Small intestine (tissue), 7 donors: ENCODE data around the gene SCARF1. TPM values are rescaled to one million over a fixed set of nuclear protein-coding genes. Genes with fewer than 3 reads are reported as not detected.

Source experiments
- DNase-seq, 2 donors: peaks; one replicate each; pipeline versions ENCODE4 v3.0.0 to v3.0.0-alpha.2; 2013
- FAIRE-seq: peaks from 2 replicates; lab custom pipeline; 2012; peaks lifted over from hg19 to GRCh38; lab: Jason Lieb, UNC
- H3K27ac ChIP-seq, 3 donors: one replicate each; pipeline ENCODE4 v1.5.1; 2013; ENCODE audit warnings: low read length in 2 of 3, mild to moderate bottlenecking in 2 of 3, control low read depth in 1 of 3, inconsistent platforms in 1 of 3, low read depth in 1 of 3, moderate library complexity in 1 of 3
- H3K27me3 ChIP-seq, 3 donors: one replicate each; pipeline ENCODE4 v1.6.1; 2013; ENCODE audit warnings: low read length in 3 of 3, inconsistent platforms in 1 of 3; ENCODE audit not compliant: control insufficient read depth in 3 of 3, insufficient read depth in 3 of 3
- H3K36me3 ChIP-seq, 3 donors: one replicate each; pipeline ENCODE4 v1.6.1; 2013; ENCODE audit warnings: low read length in 3 of 3, inconsistent platforms in 1 of 3, low read depth in 1 of 3, mild to moderate bottlenecking in 1 of 3, moderate library complexity in 1 of 3; ENCODE audit not compliant: control insufficient read depth in 3 of 3, insufficient read depth in 2 of 3
- H3K4me1 ChIP-seq, 3 donors: one replicate each; pipeline ENCODE4 v1.6.1; 2013; ENCODE audit warnings: low read length in 2 of 3, inconsistent platforms in 1 of 3, low read depth in 1 of 3, mild to moderate bottlenecking in 1 of 3, moderate library complexity in 1 of 3; ENCODE audit not compliant: control insufficient read depth in 3 of 3, insufficient read depth in 2 of 3
- H3K4me3 ChIP-seq, 3 donors: one replicate each; pipeline ENCODE4 v1.5.1; 2013; ENCODE audit warnings: low read length in 3 of 3, control low read depth in 1 of 3, inconsistent platforms in 1 of 3, low read depth in 1 of 3, mild to moderate bottlenecking in 1 of 3, moderate library complexity in 1 of 3
- H3K9me3 ChIP-seq, 2 donors: one replicate each; pipeline ENCODE4 v1.6.1; 2013; ENCODE audit warnings: low read depth in 1 of 2, low read length in 1 of 2; ENCODE audit not compliant: control insufficient read depth in 2 of 2, insufficient read depth in 1 of 2
- WGBS, 3 donors: extraction: QIAGEN DNeasy Blood & Tissue Kit; methylation state at CpG; one replicate each; pipeline ENCODE4 v1.1.7; 2013; 5-methylcytosine and 5-hydroxymethylcytosine counted together
- polyA plus RNA-seq, 4 donors: library from polyadenylated mRNA; stranded (reverse) in 3 of 4; unstranded in 1 of 4; fragments of 200-250 nt in 3 of 4; fragments of 120-200 nt in 1 of 4; gene quantifications; one replicate each; pipeline versions ENCODE4 v1.2.1 to v1.2.3, GENCODE V29; 2013
- donor health status: healthy with polysubstance abuse.
- donor health status: control.
- donor health status: control.
- donor health status: Bipolar disorder and iron deficiency.
- donor health status: healthy.

The SCARF1 gene
- polyA plus RNA-seq, 4 donors = 4.2 to 10.0 (median 8.3) TPM

GRCh38 chr17:1644493-1645206, 882 bp downstream of the SCARF1 start:
- WGBS, 3 donors = 64 to 89% (median 74%) methylated on average over 15 of the region's 15 CpGs
- FAIRE-seq = no peak

GRCh38 chr17:1643999-1644492, 1.5 kb downstream of the SCARF1 start:
- 22 to 34% (median 27%) methylated on average over 9 to 13 of the region's 13 CpGs for WGBS, 3 donors
- FAIRE-seq = no peak
- H3K27ac ChIP-seq = peak overlapping the region in 2 of 3 donors; percentile 59 to 70
- peaks cover 0 to 17% (median 0%) of the 10 kb centered on the region in 3 donors for H3K4me1 ChIP-seq
- H3K36me3 ChIP-seq = peaks cover 0 to 40% (median 3%) of the 10 kb centered on the region in 3 donors
- no peak for DNase-seq
- H3K4me3 ChIP-seq = peak overlapping the region in 1 of 3 donors; percentile 53
- peaks cover 0 to 3% of the 10 kb centered on the region in 2 donors for H3K9me3 ChIP-seq
- no peaks in the 10 kb centered on the region for H3K27me3 ChIP-seq

More at GRCh38 chr17:1644493-1645206, 882 bp downstream of the SCARF1 start:
- H3K9me3 ChIP-seq = peaks cover 0 to 3% of the 10 kb centered on the region in 2 donors
- peaks cover 0 to 17% (median 0%) of the 10 kb centered on the region in 3 donors for H3K4me1 ChIP-seq
- peak in 1 of 2 donors; percentile 1 for DNase-seq
- H3K27me3 ChIP-seq = no peaks in the 10 kb centered on the region
- peak overlapping the region in 1 of 3 donors; percentile 70 for H3K27ac ChIP-seq
- H3K4me3 ChIP-seq = peak overlapping the region in 1 of 3 donors; percentile 23
- H3K36me3 ChIP-seq = peaks cover 0 to 36% (median 3%) of the 10 kb centered on the region in 3 donors

GRCh38 chr17:1643293-1643998, 2.1 kb downstream of the SCARF1 start:
- FAIRE-seq (no peak), DNase-seq (peak; percentile 88)
- Histone ChIP-seq H3K4me1 (peaks cover 0 to 15% (median 0%) of the 10 kb centered on the region in 3 donors), H3K27ac (peak overlapping the region in 2 of 3 donors; percentile 59 to 70), H3K27me3 (no peaks in the 10 kb centered on the region), H3K36me3 (peaks cover 0 to 40% (median 3%) of the 10 kb centered on the region in 3 donors), H3K9me3 (peaks cover 0 to 3% of the 10 kb centered on the region in 2 donors), H3K4me3 (peak overlapping the region in 1 of 3 donors; percentile 53)
- WGBS, 3 donors = 1% methylated on average over 24 to 85 of the region's 90 CpGs

- no peak for FAIRE-seq
- WGBS, 3 donors = 68 to 78% (median 76%) methylated on average over 12 of the region's 12 CpGs
- peaks cover 0 to 7% (median 0%) of the 10 kb centered on the region in 3 donors for H3K4me1 ChIP-seq
- no peak for DNase-seq
- peaks cover 0 to 37% (median 3%) of the 10 kb centered on the region in 3 donors for H3K36me3 ChIP-seq
- peaks cover 0 to 3% of the 10 kb centered on the region in 2 donors for H3K9me3 ChIP-seq
- no peaks in the 10 kb centered on the region for H3K27me3 ChIP-seq
- H3K27ac ChIP-seq = no peak overlapping the region
- no peak overlapping the region for H3K4me3 ChIP-seq
These were observed 4.5 kb downstream of the SCARF1 start for GRCh38 chr17:1641065-1641403.

- Histone ChIP-seq H3K4me3 (no peak overlapping the region), H3K36me3 (peaks cover 0 to 35% (median 3%) of the 10 kb centered on the region in 3 donors), H3K9me3 (peaks cover 0 to 3% of the 10 kb centered on the region in 2 donors), H3K27me3 (no peaks in the 10 kb centered on the region), H3K27ac (no peak overlapping the region), H3K4me1 (peaks cover 0 to 7% (median 0%) of the 10 kb centered on the region in 3 donors)
- no peak for FAIRE-seq
- WGBS, 3 donors = 43 to 75% (median 53%) methylated on average over 20 to 23 of the region's 23 CpGs
- DNase-seq = no peak
These were observed 5.0 kb downstream of the SCARF1 start for GRCh38 chr17:1640329-1641064.

- 47 to 75% (median 57%) methylated on average over 11 of the region's 11 CpGs for whole genome bisulfite sequencing, 3 donors
- peaks cover 0 to 34% (median 3%) of the 10 kb centered on the region in 3 donors for H3K36me3 ChIP-seq
- no peaks in the 10 kb centered on the region for H3K27me3 ChIP-seq
- FAIRE-seq (no peak), DNase-seq (no peak)
- peaks cover 0 to 3% of the 10 kb centered on the region in 2 donors for H3K9me3 ChIP-seq
- H3K27ac ChIP-seq = no peak overlapping the region
- no peak overlapping the region for H3K4me3 ChIP-seq
- H3K4me1 ChIP-seq = peaks cover 0 to 7% (median 0%) of the 10 kb centered on the region in 3 donors
These were observed 5.9 kb downstream of the SCARF1 start for GRCh38 chr17:1639549-1640180.

GRCh38 chr17:1638624-1639300, 6.8 kb downstream of the SCARF1 start:
- H3K36me3 ChIP-seq = peaks cover 0 to 34% (median 3%) of the 10 kb centered on the region in 3 donors
- no peak overlapping the region for H3K4me3 ChIP-seq
- no peak overlapping the region for H3K27ac ChIP-seq
- H3K9me3 ChIP-seq = peaks cover 0 to 3% of the 10 kb centered on the region in 2 donors
- WGBS, 3 donors = 77 to 88% (median 86%) methylated on average over 16 to 19 of the region's 19 CpGs
- peaks cover 0 to under 1% (median 0%) of the 10 kb centered on the region in 3 donors for H3K4me1 ChIP-seq
- H3K27me3 ChIP-seq = no peaks in the 10 kb centered on the region
- DNase-seq = no peak
- FAIRE-seq = no peak
